H1 (cell line): ENCODE results near the gene PET100. TPM values are rescaled to one million over a fixed set of nuclear protein-coding genes. Genes with fewer than 3 reads are reported as not detected.

Experiments
- CTCF ChIA-PET: fragments of 300-600 bp; sonication (Branson Sonifier 250); formaldehyde crosslinking; loops from one replicate; lab custom pipeline; 2021; ENCODE audit not compliant: partially characterized antibody; lab: Charles Lee
- POLR2A ChIA-PET: fragments of 300-600 bp; sonication (Branson Sonifier 250); formaldehyde crosslinking; loops from one replicate; lab custom pipeline; 2021; ENCODE audit warnings: inconsistent platforms; ENCODE audit not compliant: partially characterized antibody; lab: Charles Lee
- DNase-seq, 2 experiments: peaks; one replicate each; pipeline versions ENCODE4 v3.0.0 to v3.0.0-alpha.2; 2010 to 2022; ENCODE audit warnings: low spot score in 2 of 2, low read depth in 1 of 2, mixed read lengths in 1 of 2
- FAIRE-seq: peaks from 2 replicates; lab custom pipeline; 2011; peaks lifted over from hg19 to GRCh38; lab: Jason Lieb, UNC
- H2AFZ ChIP-seq: 2 replicates; pipeline ENCODE4 v1.8.1; 2012; ENCODE audit warnings: low read length, inconsistent platforms
- H2AK5ac ChIP-seq: 2 replicates; pipeline ENCODE4 v1.6.1; 2013; ENCODE audit warnings: low read depth, low read length
- H2BK120ac ChIP-seq: replicated peaks from 2 replicates; pipeline ENCODE3; 2013; ENCODE audit warnings: low read depth, low read length, inconsistent platforms
- H2BK12ac ChIP-seq: 2 replicates; pipeline ENCODE4 v1.6.1; 2013; ENCODE audit warnings: low read depth, low read length
- H2BK15ac ChIP-seq: 2 replicates; pipeline ENCODE4 v1.6.1; 2013; ENCODE audit warnings: low read length
- H2BK20ac ChIP-seq: 2 replicates; pipeline ENCODE4 v1.6.1; 2013; ENCODE audit warnings: low read length
- H2BK5ac ChIP-seq: 2 replicates; pipeline ENCODE4 v1.6.1; 2013; ENCODE audit warnings: low read depth, low read length
- H3K14ac ChIP-seq: 2 replicates; pipeline ENCODE4 v1.6.1; 2013; ENCODE audit warnings: inconsistent platforms; ENCODE audit not compliant: insufficient read length
- H3K18ac ChIP-seq: 2 replicates; pipeline ENCODE4 v1.6.1; 2013; ENCODE audit warnings: low read length; ENCODE audit errors: extremely low read depth
- H3K23ac ChIP-seq: 2 replicates; pipeline ENCODE4 v1.6.1; 2013; ENCODE audit warnings: inconsistent platforms; ENCODE audit not compliant: insufficient read length
- H3K23me2 ChIP-seq: 2 replicates; pipeline ENCODE4 v1.6.1; 2013; ENCODE audit warnings: low read depth, low read length
- H3K27ac ChIP-seq: 2 replicates; pipeline ENCODE4 v1.6.1; 2011; ENCODE audit warnings: low read depth, low read length, inconsistent platforms
- H3K27me3 ChIP-seq, 4 experiments: replicated peaks in 1 of 4; 1 replicate in 1 of 4; 2 replicates in 3 of 4; pipeline versions ENCODE4 v1.6.1 to v1.8.1; 2011 to 2013; ENCODE audit warnings: low read length in 3 of 4, mild to moderate bottlenecking in 3 of 4, inconsistent platforms in 2 of 4, mixed read lengths in 2 of 4, moderate library complexity in 1 of 4; ENCODE audit not compliant: control insufficient read depth in 3 of 4, insufficient read depth in 3 of 4; ENCODE audit errors: extremely low read depth in 1 of 4
- H3K36me3 ChIP-seq, 4 experiments: 2 replicates each; pipeline versions ENCODE4 v1.6.1 to v1.8.1; 2011 to 2013; ENCODE audit warnings: mild to moderate bottlenecking in 4 of 4, low read length in 3 of 4, moderate library complexity in 2 of 4, control low read depth in 1 of 4, inconsistent platforms in 1 of 4; ENCODE audit not compliant: insufficient read depth in 4 of 4, control insufficient read depth in 2 of 4
- H3K4ac ChIP-seq: replicated peaks from 2 replicates; pipeline ENCODE3; 2013; ENCODE audit warnings: low read length, low read depth, mixed read lengths, inconsistent platforms; ENCODE audit not compliant: insufficient read length
- H3K4me1 ChIP-seq, 4 experiments: replicated peaks in 1 of 4; 1 replicate in 1 of 4; 2 replicates in 3 of 4; pipeline versions ENCODE4 v1.6.1 to v1.8.1; 2011 to 2013; ENCODE audit warnings: low read length in 3 of 4, inconsistent platforms in 2 of 4, mixed read lengths in 1 of 4; ENCODE audit not compliant: insufficient read depth in 4 of 4, control insufficient read depth in 3 of 4
- H3K4me2 ChIP-seq, 2 experiments: 2 replicates each; pipeline versions ENCODE4 v1.6.1 to v1.8.1; 2011 to 2013; ENCODE audit warnings: low read depth in 2 of 2, low read length in 2 of 2, control low read depth in 1 of 2, inconsistent platforms in 1 of 2, mild to moderate bottlenecking in 1 of 2; ENCODE audit not compliant: insufficient read depth in 1 of 2
- H3K4me3 ChIP-seq, 4 experiments: fragments of 200-600, 300-600 bp in 1 of 4; sonication (generic), shearing (Covaris generic), sonication (Bioruptor Twin) in 1 of 4; 2 replicates each; pipeline versions ENCODE4 v1.5.1 to v1.8.1; 2011 to 2016; ENCODE audit warnings: low read length in 4 of 4, low read depth in 3 of 4, control low read depth in 2 of 4, inconsistent platforms in 2 of 4, mild to moderate bottlenecking in 2 of 4, mixed read lengths in 1 of 4, moderate library complexity in 1 of 4; ENCODE audit not compliant: insufficient read depth in 2 of 4; ENCODE audit errors: extremely low read depth in 1 of 4
- H3K56ac ChIP-seq: replicated peaks from 2 replicates; pipeline ENCODE3; 2013; ENCODE audit warnings: low read depth, mild to moderate bottlenecking, mixed read lengths, low read length, inconsistent platforms; ENCODE audit not compliant: insufficient read length
- H3K79me1 ChIP-seq: 2 replicates; pipeline ENCODE4 v1.6.1; 2013; ENCODE audit warnings: low read depth, low read length, control low read depth
- H3K79me2 ChIP-seq, 2 experiments: 2 replicates each; pipeline versions ENCODE4 v1.6.1 to v1.8.1; 2012 to 2013; ENCODE audit warnings: low read length in 2 of 2, mild to moderate bottlenecking in 2 of 2, inconsistent platforms in 1 of 2; ENCODE audit not compliant: insufficient read depth in 2 of 2, control insufficient read depth in 1 of 2
- H3K9ac ChIP-seq, 4 experiments: replicated peaks in 1 of 4; 1 replicate in 1 of 4; 2 replicates in 3 of 4; pipeline versions ENCODE4 v1.6.1 to v1.8.1; 2011 to 2013; ENCODE audit warnings: low read depth in 3 of 4, low read length in 3 of 4, control low read depth in 2 of 4, mild to moderate bottlenecking in 2 of 4, moderate library complexity in 2 of 4, inconsistent platforms in 1 of 4; ENCODE audit errors: extremely low read depth in 1 of 4
- H3K9me3 ChIP-seq, 2 experiments: 2 replicates each; pipeline versions ENCODE4 v1.6.1 to v1.8.1; 2012 to 2013; ENCODE audit warnings: mild to moderate bottlenecking in 2 of 2, moderate library complexity in 2 of 2, control low read depth in 1 of 2, inconsistent platforms in 1 of 2, low read depth in 1 of 2, low read length in 1 of 2, mixed read lengths in 1 of 2; ENCODE audit not compliant: insufficient read depth in 2 of 2
- H4K20me1 ChIP-seq, 2 experiments: replicated peaks in 1 of 2; 2 replicates each; pipeline versions ENCODE3 to v1.8.1; 2011 to 2013; ENCODE audit warnings: inconsistent platforms in 2 of 2, low read length in 2 of 2, mild to moderate bottlenecking in 1 of 2; ENCODE audit not compliant: insufficient read depth in 2 of 2, control insufficient read depth in 1 of 2
- H4K5ac ChIP-seq: 2 replicates; pipeline ENCODE4 v1.6.1; 2013; ENCODE audit warnings: low read length, low read depth, mixed read lengths, inconsistent platforms; ENCODE audit not compliant: insufficient read length
- H4K8ac ChIP-seq: 2 replicates; pipeline ENCODE4 v1.8.0; 2013; ENCODE audit warnings: mild to moderate bottlenecking, moderate library complexity, low read length, inconsistent platforms; ENCODE audit not compliant: insufficient read depth; ENCODE audit errors: extremely low read depth
- H4K91ac ChIP-seq: replicated peaks from 2 replicates; pipeline ENCODE3; 2013; ENCODE audit warnings: low read length, mixed read lengths, inconsistent platforms; ENCODE audit not compliant: insufficient read length
- KDM1A ChIP-seq: fragments of 200-600, 300-600 bp; sonication (generic); IDR thresholded peaks from 2 replicates; pipeline ENCODE4 v1.7.1; 2016; ENCODE audit warnings: mild to moderate bottlenecking, low read length, borderline replicate concordance
- POLR2A ChIP-seq, 2 experiments: IDR thresholded peaks; 1 replicate in 1 of 2; 2 replicates in 1 of 2; pipeline ENCODE4 v1.6.1; 2011; ENCODE audit warnings: low read depth in 2 of 2, low read length in 2 of 2, mild to moderate bottlenecking in 2 of 2; ENCODE audit errors: control extremely low read depth in 1 of 2
- SIN3A ChIP-seq, 2 experiments: IDR thresholded peaks in 1 of 2; conservative IDR thresholded peaks in 1 of 2; 2 replicates each; pipeline ENCODE4 v1.6.1; 2011 to 2012; ENCODE audit warnings: low read length in 2 of 2, improper control_type of control experiment in 1 of 2, low read depth in 1 of 2, mild to moderate bottlenecking in 1 of 2
- TAF7 ChIP-seq: optimal IDR thresholded peaks from 2 replicates; pipeline ENCODE3; 2011; ENCODE audit warnings: low read depth, mild to moderate bottlenecking, inconsistent platforms, low read length, moderate library complexity, borderline replicate concordance
- WGBS, 2 experiments: shearing (Covaris generic) in 1 of 2; methylation state at CpG; one replicate each; pipeline versions ENCODE4 v1.1.6 to v1.1.7; 2013 to 2015; ENCODE audit warnings: low lambda C conversion rate in 2 of 2, mixed read lengths in 2 of 2, inconsistent platforms in 1 of 2, low coverage in 1 of 2, missing lambda C conversion rate in 1 of 2; ENCODE audit not compliant: insufficient replicate concordance in 2 of 2, insufficient coverage in 1 of 2, insufficient read length in 1 of 2; ENCODE audit errors: extremely low coverage in 1 of 2, missing lambda C conversion rate in 1 of 2; 5-methylcytosine and 5-hydroxymethylcytosine counted together
- polyA plus RNA-seq, 7 experiments: library from polyadenylated mRNA; depleted of rRNA in 3 of 7; stranded (reverse) in 5 of 7; unstranded in 2 of 7; fragments of >200 nt in 5 of 7; fragments of 200-250 nt in 2 of 7; gene quantifications; 1 replicate in 5 of 7; 2 replicates in 1 of 7; 4 replicates in 1 of 7; pipeline versions ENCODE4 v1.2.1 to v1.2.3, GENCODE V29; 2011 to 2013; ENCODE audit warnings: missing spikeins in 2 of 7, mixed read lengths in 2 of 7
- total RNA-seq: library from RNA; stranded (reverse); fragmentation: NEBNext Ultra II Directional; extraction: Animal tissue kit (Norgen Biotek cat#: 25700); gene quantifications from 2 replicates; pipeline ENCODE4 v1.2.1, GENCODE V29; 2021

Gene PET100
- total and polyA plus RNA-seq, 2 of the 8 experiments (the other 6 are each of a cell fraction or from before 2014, with no cell fraction given): 80.8 to 105 TPM

- H3K36me3 ChIP-seq: peaks cover 0 to 6% (median 0%) of the 10 kb centered on the region in 4 experiments; a peak in 3 of 8 replicates
- H3K14ac ChIP-seq: no peak overlapping the region
- no peak overlapping the region for H2BK15ac ChIP-seq
- peak overlapping the region; percentile 69 for H3K4ac ChIP-seq
- peaks cover 5% of the 10 kb centered on the region; the same call in 1 of the 2 replicates for H3K23me2 ChIP-seq
- ChIA-PET POLR2A (interaction anchor here (0.8 to 2.0 kb wide), 6 partner anchors 8 to 115 kb away, joined by 3 to 8 read pairs (median 5); partner anchors contain the start of genes CAMSAP3, MCOLN1, PET100 and TRAPPC5), CTCF (interaction anchor here (0.7 to 1.8 kb wide), 7 partner anchors 13 to 161 kb away, joined by 3 to 10 read pairs (median 3); no protein-coding TSS in a partner anchor)
- DNase-seq (no peak), FAIRE-seq (no peak)
- H3K56ac ChIP-seq: no peak overlapping the region
- H4K91ac ChIP-seq: no peak overlapping the region
- no peak overlapping the region for H2BK5ac ChIP-seq
- H2BK12ac ChIP-seq: no peak overlapping the region
- H3K4me3 ChIP-seq: peak overlapping the region; percentile 67 to 88 (median 68)
- peaks cover 0 to 6% (median under 1%) of the 10 kb centered on the region in 4 experiments; a peak in 3 of 7 replicates for H3K4me1 ChIP-seq
- TF ChIP-seq SIN3A (conservative IDR thresholded peaks at IDR 0.05 in 1 of 2, IDR thresholded peaks at IDR 0.05 in 1 of 2; ENCODE audit: low read depth in 1 of 2, low read length in 2 of 2) (no peak), TAF7 (no peak), POLR2A (IDR thresholded peaks at IDR 0.05; ENCODE audit: control extremely low read depth in 1 of 2, low read depth in 2 of 2, low read length in 2 of 2) (0 out of 3 replicates have a peak, but pooled peaks of 1 of the 2 experiments have one; percentile 7), KDM1A (peak; percentile 11; the same call in 1 of the 2 replicates)
- no peak overlapping the region; the same call in 1 of the 2 replicates for H3K18ac ChIP-seq
- H3K79me2 ChIP-seq: peaks cover 0 to 3% of the 10 kb centered on the region in 2 experiments; a peak in 1 of 4 replicates
- H3K9ac ChIP-seq: peak overlapping the region; percentile 54 to 63 (median 56); a peak in 6 of 7 replicates
- H3K9me3 ChIP-seq: no peaks in the 10 kb centered on the region; a peak in 1 of 4 replicates
- H2AK5ac ChIP-seq: no peak overlapping the region
- H3K23ac ChIP-seq: no peak overlapping the region
- 0 out of 2 replicates have a peak overlapping the region, but pooled peaks have one; percentile 23 for H3K27ac ChIP-seq
- H4K5ac ChIP-seq: no peak overlapping the region
- H2AFZ ChIP-seq: no peak overlapping the region
- 61% methylated on average over 24 of the region's 30 CpGs; no CpG with 5 or more reads in 1 of the 2 experiments for WGBS, 2 experiments
- peak overlapping the region; percentile 34 to 85 for H3K4me2 ChIP-seq
- H2BK20ac ChIP-seq: no peak overlapping the region
- H3K27me3 ChIP-seq: peaks cover 3 to 19% (median 16%) of the 10 kb centered on the region in 4 experiments
- peak overlapping the region; percentile 96 for H4K8ac ChIP-seq
- no peaks in the 10 kb centered on the region; the same call in 1 of the 2 replicates for H3K79me1 ChIP-seq
- no peak overlapping the region for H2BK120ac ChIP-seq
- H4K20me1 ChIP-seq: peaks cover 3 to 17% of the 10 kb centered on the region in 2 experiments
These were observed 8.0 kb downstream of the PET100 start for GRCh38 chr19:7637374-7638256.
